Fibroblast of skin of left quadriceps (primary cell): ENCODE results near the gene THY1.
"Not testable (repeated sequence)": the region's sequence is repeated elsewhere in the genome, so short reads cannot be mapped to it uniquely, and the experiment has no call there.

ENCODE experiments used
- DNase-seq, 2 experiments: peaks; one replicate each; pipeline ENCODE4 v3.0.0-alpha.2; 2013; ENCODE audit warnings: low read depth in 2 of 2

THY1 gene

GRCh38 chr11:119422809-119423508 is at the start of gene THY1:
Gene THY1, minus strand, starts transcription at chr11:119423172. Its CDS starts 2,267 bp downstream, at chr11:119420905.
- DNase-seq: peak in 1 of 2 experiments; percentile 51

- no peak for DNase-seq
These were observed 49.3 kb upstream of the THY1 start for GRCh38 chr11:119472186-119472855.

- no peak for DNase-seq
These were observed 48.4 kb upstream of the THY1 start for GRCh38 chr11:119471329-119471728.

- DNase-seq: peak; percentile 83
These were observed 47.6 kb upstream of the THY1 start for GRCh38 chr11:119470317-119471291.

GRCh38 chr11:119469506-119469905 is 46.5 kb upstream of the THY1 start:
- no peak for DNase-seq

- DNase-seq: no peak
These were observed 45.5 kb upstream of the THY1 start for GRCh38 chr11:119468511-119468910.

GRCh38 chr11:119461229-119461963 is 38.4 kb upstream of the THY1 start:
- DNase-seq: no peak

- DNase-seq: peak; percentile 90 to 91
These were observed 37.6 kb upstream of the THY1 start for GRCh38 chr11:119460582-119460981.

- DNase-seq: no peak
These were observed 37.1 kb upstream of the THY1 start for GRCh38 chr11:119460097-119460496.

GRCh38 chr11:119459293-119459976 is 36.5 kb upstream of the THY1 start:
- DNase-seq: no peak

- DNase-seq: not testable (repeated sequence)
These were observed 32.7 kb upstream of the THY1 start for GRCh38 chr11:119455708-119456107.

GRCh38 chr11:119455241-119455640 is 32.3 kb upstream of the THY1 start:
- DNase-seq: not testable (repeated sequence)

- DNase-seq: no peak
These were observed 30.9 kb upstream of the THY1 start for GRCh38 chr11:119453881-119454280.

GRCh38 chr11:119450590-119451326 is 27.8 kb upstream of the THY1 start:
- DNase-seq: no peak

GRCh38 chr11:119449498-119449897 is 26.5 kb upstream of the THY1 start:
- no peak for DNase-seq

GRCh38 chr11:119448380-119448779 is 25.4 kb upstream of the THY1 start:
- DNase-seq: no peak

- DNase-seq: no peak
These were observed 24.8 kb upstream of the THY1 start for GRCh38 chr11:119447664-119448242.

GRCh38 chr11:119446871-119447663 is 24.1 kb upstream of the THY1 start:
- DNase-seq: no peak

- DNase-seq: no peak
These were observed 23.5 kb upstream of the THY1 start for GRCh38 chr11:119446434-119446833.
